Endothelial cell of umbilical vein (primary cell): Measurements from ENCODE around the gene GPR27.

ENCODE experiments used
- EZH2 ChIP-seq: IDR thresholded peaks from 2 replicates; pipeline ENCODE4 v1.6.1; 2012; ENCODE audit warnings: borderline replicate concordance, low read depth, mild to moderate bottlenecking, moderate library complexity, low read length, inconsistent platforms; ENCODE audit not compliant: severe bottlenecking
- MYC ChIP-seq: IDR thresholded peaks from one replicate; pipeline ENCODE4 v1.6.1; 2011; ENCODE audit warnings: mild to moderate bottlenecking, low read depth, low read length
- POLR2A ChIP-seq: IDR thresholded peaks from 2 replicates; pipeline ENCODE4 v1.6.1; 2012; ENCODE audit warnings: low read depth, mild to moderate bottlenecking, control low read depth, low read length
- TF ChIP-seq, protein P1 (sequence below), 2 donors: IDR thresholded peaks; 1 replicate in 1 of 2; 2 replicates in 1 of 2; pipeline ENCODE4 v1.5.1; 2011; ENCODE audit warnings: low read length in 2 of 2, mild to moderate bottlenecking in 2 of 2, moderate library complexity in 2 of 2, control low read depth in 1 of 2, inconsistent platforms in 1 of 2, low read depth in 1 of 2; ENCODE audit not compliant: insufficient read depth in 1 of 2; ENCODE audit errors: extremely low read depth in 1 of 2
- TF ChIP-seq, protein P2 (sequence below): IDR thresholded peaks from 2 replicates; pipeline ENCODE4 v1.6.1; 2011; ENCODE audit not compliant: insufficient read depth, insufficient read length

DNA sequence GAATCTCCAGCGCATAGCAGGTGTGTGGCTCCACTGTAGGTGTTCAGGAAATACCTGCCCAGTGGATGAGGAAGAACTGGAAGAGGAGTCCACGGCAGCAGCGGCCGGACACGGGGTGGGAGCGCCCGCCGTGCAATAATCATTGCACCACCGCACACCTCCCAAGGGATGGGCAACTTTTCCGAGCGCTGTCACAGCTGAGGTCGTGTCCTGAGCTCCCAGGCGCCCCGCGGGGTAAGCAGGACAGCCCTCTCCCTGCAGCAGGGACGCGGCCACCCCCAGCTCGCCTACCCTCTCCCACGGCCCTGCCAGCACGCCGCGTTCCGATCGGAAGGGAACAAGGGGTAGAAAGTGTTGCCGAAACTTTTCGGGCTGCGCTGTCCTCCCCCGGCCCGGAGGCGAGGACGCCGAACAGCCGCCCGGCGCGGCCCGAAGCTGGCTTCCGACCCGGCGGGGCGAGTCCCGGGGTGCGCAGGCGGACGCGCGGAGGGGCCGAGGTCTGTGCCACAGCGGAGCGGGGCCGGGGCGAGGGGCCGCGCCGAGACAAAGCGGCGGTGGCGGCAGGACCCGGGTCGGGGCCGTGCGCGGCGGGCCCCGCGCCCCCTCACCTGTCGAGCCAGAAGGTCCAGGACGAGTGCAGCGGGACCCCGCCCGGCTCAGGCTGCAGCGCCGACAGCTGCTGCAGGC lies 28.9 kb upstream of the GPR27 start:
- TF ChIP-seq, protein P1, sequence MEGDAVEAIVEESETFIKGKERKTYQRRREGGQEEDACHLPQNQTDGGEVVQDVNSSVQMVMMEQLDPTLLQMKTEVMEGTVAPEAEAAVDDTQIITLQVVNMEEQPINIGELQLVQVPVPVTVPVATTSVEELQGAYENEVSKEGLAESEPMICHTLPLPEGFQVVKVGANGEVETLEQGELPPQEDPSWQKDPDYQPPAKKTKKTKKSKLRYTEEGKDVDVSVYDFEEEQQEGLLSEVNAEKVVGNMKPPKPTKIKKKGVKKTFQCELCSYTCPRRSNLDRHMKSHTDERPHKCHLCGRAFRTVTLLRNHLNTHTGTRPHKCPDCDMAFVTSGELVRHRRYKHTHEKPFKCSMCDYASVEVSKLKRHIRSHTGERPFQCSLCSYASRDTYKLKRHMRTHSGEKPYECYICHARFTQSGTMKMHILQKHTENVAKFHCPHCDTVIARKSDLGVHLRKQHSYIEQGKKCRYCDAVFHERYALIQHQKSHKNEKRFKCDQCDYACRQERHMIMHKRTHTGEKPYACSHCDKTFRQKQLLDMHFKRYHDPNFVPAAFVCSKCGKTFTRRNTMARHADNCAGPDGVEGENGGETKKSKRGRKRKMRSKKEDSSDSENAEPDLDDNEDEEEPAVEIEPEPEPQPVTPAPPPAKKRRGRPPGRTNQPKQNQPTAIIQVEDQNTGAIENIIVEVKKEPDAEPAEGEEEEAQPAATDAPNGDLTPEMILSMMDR (IDR thresholded peaks at IDR 0.05; ENCODE audit: extremely low read depth in 1 of 2, insufficient read depth in 1 of 2, low read depth in 1 of 2, low read length in 2 of 2), result no peak
- TF ChIP-seq EZH2, result peak; percentile 78
- TF ChIP-seq POLR2A, result no peak
- no peak for TF ChIP-seq MYC
- TF ChIP-seq, protein P2, sequence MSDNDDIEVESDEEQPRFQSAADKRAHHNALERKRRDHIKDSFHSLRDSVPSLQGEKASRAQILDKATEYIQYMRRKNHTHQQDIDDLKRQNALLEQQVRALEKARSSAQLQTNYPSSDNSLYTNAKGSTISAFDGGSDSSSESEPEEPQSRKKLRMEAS, result no peak
